CD4-positive, alpha-beta T cell treated with Interleukin-6 at 100 ng/mL for 8 hours (primary cell): Measurements from ENCODE around the gene SHISAL2A.
A peak's percentile ranks its signal among the peaks of the same experiment; 100 is the strongest.
"Not testable (repeated sequence)": the region's sequence is repeated elsewhere in the genome, so short reads cannot be mapped to it uniquely, and the experiment has no call there.

Source experiments
- DNase-seq: peaks from one replicate; pipeline ENCODE4 v3.0.0-alpha.2; 2020; ENCODE audit warnings: mixed read lengths, low spot score

Gene SHISAL2A

GRCh38 chr1:52684545-52684944 lies 51.6 kb downstream of the SHISAL2A start:
- no peak for DNase-seq

GRCh38 chr1:52686261-52686751 lies 53.3 kb downstream of the SHISAL2A start:
- peak; percentile 85 for DNase-seq

- DNase-seq: no peak
These were observed 53.9 kb downstream of the SHISAL2A start for GRCh38 chr1:52686830-52687229.

GRCh38 chr1:52691821-52692220 lies 58.9 kb downstream of the SHISAL2A start:
- no peak for DNase-seq

- DNase-seq: no peak
These were observed 59.7 kb downstream of the SHISAL2A start for GRCh38 chr1:52692697-52693096.

GRCh38 chr1:52693351-52693750 lies 60.4 kb downstream of the SHISAL2A start:
- DNase-seq: not testable (repeated sequence)

- DNase-seq: no peak
These were observed 60.9 kb downstream of the SHISAL2A start for GRCh38 chr1:52693843-52694242.

- DNase-seq: no peak
These were observed 62.7 kb downstream of the SHISAL2A start for GRCh38 chr1:52695627-52696026.

GRCh38 chr1:52697795-52698674 lies 65.1 kb downstream of the SHISAL2A start, which contains the start of gene COA7:
TSS of gene COA7 (minus strand) at chr1:52698347. CDS start at chr1:52698326, 21 bp downstream.
- peak; percentile 59 for DNase-seq

GRCh38 chr1:52702886-52703787 lies 70.2 kb downstream of the SHISAL2A start:
- DNase-seq: peak; percentile 88

GRCh38 chr1:52706136-52706670 lies 73.2 kb downstream of the SHISAL2A start:
- no peak for DNase-seq
